ENCODE results near the gene DCAF5. TPM values are rescaled to one million over a fixed set of nuclear protein-coding genes. Genes with fewer than 3 reads are reported as not detected.

DCAF5 gene
- total RNA-seq, 1 experiment from 2014 or later, result 5.3 TPM

DNA sequence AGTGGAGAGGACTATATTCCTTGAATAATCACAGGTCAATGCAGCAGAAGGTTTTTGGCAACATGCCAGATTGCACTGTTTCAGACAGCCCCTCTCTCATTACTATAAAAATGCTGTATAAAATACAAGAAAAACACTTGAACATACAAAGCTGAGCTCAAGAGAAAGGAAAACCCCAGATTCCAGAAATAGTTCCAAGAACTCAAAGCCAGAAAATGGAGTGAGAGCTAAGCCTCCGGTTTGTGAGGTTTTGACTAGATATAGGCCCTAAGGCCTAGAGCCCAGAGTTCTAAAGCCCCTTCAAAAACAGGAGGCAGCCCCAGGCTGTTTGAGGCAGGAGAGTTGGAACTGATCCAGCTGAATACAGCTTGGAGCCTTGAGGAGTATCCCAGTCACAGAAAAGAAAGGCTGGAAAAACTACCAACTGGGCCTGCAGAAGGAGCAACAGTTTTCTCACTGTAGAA lies 144.5 kb downstream of the DCAF5 start:
- DNase-seq (ENCODE audit: low spot score), result no peak

DNA sequence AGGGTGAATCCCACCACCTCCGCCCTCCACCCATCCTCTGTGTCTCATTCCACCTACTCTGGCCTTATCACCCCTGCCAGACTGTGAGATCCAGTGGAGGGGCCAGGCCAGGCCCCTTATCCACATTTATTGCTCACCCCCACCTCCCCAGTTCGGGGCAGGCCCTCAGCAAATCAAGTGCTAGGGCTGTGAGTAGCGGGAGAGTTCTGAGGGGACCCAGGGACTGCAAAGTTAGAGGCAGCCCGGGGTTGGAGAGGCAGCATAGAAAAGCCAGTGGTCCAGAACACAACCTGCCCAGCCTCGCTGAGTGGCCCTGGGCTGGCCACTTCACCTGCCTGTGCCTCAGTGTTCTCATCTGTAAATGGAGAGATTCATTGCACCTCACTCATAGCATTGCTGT lies 146.6 kb downstream of the DCAF5 start:
- DNase-seq (ENCODE audit: low spot score), result no peak

DNA sequence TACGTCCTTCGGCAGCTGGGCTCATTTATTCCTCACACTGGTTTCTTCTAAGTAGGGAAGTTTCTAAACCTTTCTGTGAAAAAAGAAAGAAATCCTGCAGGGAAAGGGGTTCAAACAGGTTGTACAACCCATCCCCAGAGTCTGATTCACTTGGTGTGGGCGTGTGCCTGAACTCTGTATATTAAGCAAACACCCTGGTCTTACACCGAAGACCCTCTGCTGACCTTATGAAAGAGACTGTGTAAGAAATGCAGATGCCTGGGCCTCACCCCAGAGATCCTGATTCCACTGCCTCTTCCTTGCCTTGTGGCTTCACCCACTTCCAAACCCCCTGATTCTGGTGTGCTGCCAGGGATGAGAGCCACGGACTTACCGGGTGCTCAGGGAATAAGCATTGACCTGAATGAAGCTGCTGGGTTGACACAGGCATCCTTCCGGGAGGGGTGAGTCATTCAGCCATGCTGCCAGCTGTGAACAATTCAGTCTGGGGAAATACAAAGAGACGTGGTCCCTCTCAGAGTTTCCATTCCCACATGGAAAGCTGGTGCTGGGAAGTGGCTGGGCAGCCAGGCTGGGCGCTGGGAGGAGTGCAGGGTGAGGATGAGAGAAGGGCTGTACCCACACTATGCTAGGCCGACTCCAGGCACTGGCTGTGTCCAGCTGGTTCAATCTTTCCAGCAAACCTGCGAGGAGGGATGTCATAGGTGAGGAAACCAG lies 147.3 kb downstream of the DCAF5 start:
- peak; percentile 51 for DNase-seq (ENCODE audit: low spot score)

DNA sequence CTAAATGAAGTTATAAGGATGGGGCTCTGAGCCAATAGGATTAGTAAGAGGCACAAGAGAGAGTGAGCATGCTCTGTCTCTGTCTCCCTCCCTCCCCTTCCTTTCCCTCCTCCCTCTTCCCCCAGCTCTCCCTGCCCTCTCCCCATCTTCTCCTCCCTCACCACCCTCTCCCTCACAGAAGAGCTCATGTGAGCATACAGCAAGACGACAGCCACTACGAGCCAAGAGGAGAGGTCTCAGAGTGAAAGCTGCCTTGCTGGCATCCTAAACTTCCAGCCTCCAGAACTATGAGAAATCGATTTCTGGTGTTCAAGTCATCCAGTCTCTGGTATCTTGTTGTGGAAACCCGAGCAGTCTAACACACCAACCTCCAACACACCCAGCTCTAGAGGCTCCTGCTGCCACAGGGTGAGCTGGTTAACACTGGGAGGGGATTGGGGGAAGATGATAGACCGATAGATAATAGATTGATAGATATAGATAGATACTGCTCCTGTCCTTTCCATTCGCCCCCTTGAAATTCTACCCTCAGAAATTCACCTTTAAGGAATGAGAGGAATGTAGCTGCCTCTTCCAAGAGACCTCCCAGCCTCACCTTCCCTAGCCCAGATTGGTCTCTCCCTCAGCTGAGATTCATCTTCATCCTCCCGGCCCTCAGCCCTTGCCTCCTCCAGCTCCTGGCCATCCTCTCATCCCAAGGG lies 148.0 kb downstream of the DCAF5 start:
- no peak for DNase-seq (ENCODE audit: low spot score)

DNA sequence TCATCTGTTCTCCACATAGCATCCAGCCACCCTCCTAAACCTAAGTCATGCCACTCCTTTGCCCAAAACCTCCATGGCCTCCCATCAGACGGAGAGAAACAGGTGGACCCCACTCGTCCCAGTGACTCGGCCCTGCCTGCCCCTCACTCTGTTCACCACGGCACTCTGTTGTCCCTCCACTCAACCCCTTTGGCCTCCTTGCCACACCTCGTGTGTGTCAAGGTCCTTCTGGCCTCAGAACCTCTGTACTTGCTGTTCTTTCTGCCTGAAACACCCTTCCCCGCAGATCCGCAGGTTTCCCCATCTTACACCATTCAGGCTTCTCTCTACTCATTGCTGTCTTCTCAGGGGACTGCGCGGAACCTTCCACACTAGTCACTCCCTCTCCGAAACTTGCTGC lies 149.3 kb downstream of the DCAF5 start:
- DNase-seq (ENCODE audit: low spot score), result no peak

DNA sequence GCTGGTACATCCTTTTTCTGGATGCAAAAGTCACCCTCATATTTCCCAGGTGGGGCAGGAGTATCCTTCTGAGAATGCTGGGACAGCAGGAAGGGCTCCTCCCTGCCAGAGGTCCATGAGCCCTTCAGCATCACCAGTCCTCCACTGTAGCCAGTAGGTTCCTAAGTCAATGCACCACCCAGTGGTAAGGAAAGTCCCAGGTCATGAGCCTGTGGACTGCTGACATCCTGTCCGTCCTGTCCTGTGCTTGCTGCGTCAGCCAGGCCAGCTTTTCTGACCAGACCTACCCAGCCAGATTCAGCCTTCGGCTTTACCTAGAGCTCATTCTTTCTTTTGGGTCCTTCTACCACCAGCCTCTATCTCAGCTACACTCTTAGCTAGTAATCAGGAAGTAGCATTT lies 150.8 kb downstream of the DCAF5 start:
- peak; percentile 70 for DNase-seq (ENCODE audit: low spot score)

DNA sequence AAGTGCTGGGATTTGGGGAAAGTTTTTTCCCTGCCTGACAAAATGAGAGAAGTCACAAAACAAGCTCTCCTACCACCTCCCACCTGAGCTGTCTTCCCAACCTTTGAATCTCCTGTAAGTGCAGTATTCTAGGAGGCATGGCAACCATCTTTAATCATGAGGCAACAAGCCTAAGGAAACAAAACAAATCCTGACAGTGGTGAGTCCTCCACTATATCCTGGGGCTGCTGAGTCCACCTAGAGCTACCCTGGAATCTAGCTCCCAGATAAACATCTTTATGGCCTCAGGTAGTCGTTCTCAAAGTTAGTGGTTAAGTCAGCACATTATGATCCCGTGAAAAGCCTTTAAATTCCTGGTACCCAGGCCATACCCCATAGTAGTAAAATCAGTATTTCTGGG lies 151.5 kb downstream of the DCAF5 start:
- no peak for DNase-seq (ENCODE audit: low spot score)

Small RNA genes lying within 50 kb of the gene (small RNA-seq; reads per million reads assigned to genes)
- gene RF00019 (not detected), gene RPS29P1 (not detected)

Other genes with a start within 250 kb of the DCAF5 start
- 104 and 115 TPM in 2 replicates for gene ACTN1, start 173.8 kb downstream of the DCAF5 start, total RNA-seq (2014; rRNA removed; shearing (Covaris generic))
- 3.9 and 4.7 TPM in 2 replicates for gene EXD2, start 38.4 kb upstream of the DCAF5 start, total RNA-seq (2014; rRNA removed; shearing (Covaris generic))
- not detected in 2 replicates for gene GALNT16, start 107.0 kb upstream of the DCAF5 start, total RNA-seq (2014; rRNA removed; shearing (Covaris generic))
- 50.2 and 52.3 TPM in 2 replicates for gene ERH, start 245.2 kb upstream of the DCAF5 start, total RNA-seq (2014; rRNA removed; shearing (Covaris generic))
- gene SLC39A9, start 245.6 kb upstream of the DCAF5 start, total RNA-seq (2014; rRNA removed; shearing (Covaris generic)), result 48.0 and 51.4 TPM in 2 replicates